Measurements from ENCODE around the gene HBZ. TPM values are rescaled to one million over a fixed set of nuclear protein-coding genes. Genes with fewer than 3 reads are reported as not detected.

HBZ gene
- total and polyA plus RNA-seq, 9 of the 15 experiments (the other 6 are each of a cell fraction or from before 2014, with no cell fraction given): 58.0 to 610 (median 113) TPM

- TF ChIP-seq REST (IDR thresholded peaks at IDR 0.05; ENCODE audit: borderline replicate concordance) (peak; percentile 89; the same call in 1 of the 2 replicates), REST (CRISPR knock-in tag; IDR thresholded peaks at IDR 0.05; ENCODE audit: low read depth) (no peak; the same call in none of the 2 replicates), ILF3 (IDR thresholded peaks at IDR 0.05; ENCODE audit: borderline replicate concordance) (peak; percentile 38; the same call in 1 of the 2 replicates), SIN3A (IDR thresholded peaks at IDR 0.05; ENCODE audit: borderline replicate concordance in 2 of 2, control insufficient read depth in 1 of 2, low read depth in 2 of 2, low read length in 2 of 2) (0 out of 4 replicates have a peak, but pooled peaks have one; percentile 17 to 69), SAP30 (IDR thresholded peaks at IDR 0.05; ENCODE audit: borderline replicate concordance, insufficient read depth, low read depth, low read length, poor library complexity, severe bottlenecking) (peak; percentile 9), HBP1 (CRISPR knock-in tag; IDR thresholded peaks at IDR 0.05) (no peak), RFX1 (IDR thresholded peaks at IDR 0.05) (no peak), ELF4 (CRISPR knock-in tag; IDR thresholded peaks at IDR 0.05) (0 out of 2 replicates have a peak, but pooled peaks have one; percentile 3), POLR2AphosphoS2 (IDR thresholded peaks at IDR 0.05; ENCODE audit: low read length) (0 out of 2 replicates have a peak, but pooled peaks have one; percentile 78), FOXM1 (IDR thresholded peaks at IDR 0.05; ENCODE audit: low read depth) (no peak), FOXM1 (CRISPR knock-in tag; IDR thresholded peaks at IDR 0.05; ENCODE audit: low read depth) (no peak), ZNF134 (CRISPR knock-in tag; conservative IDR thresholded peaks at IDR 0.05) (0 out of 2 replicates have a peak, but pooled peaks have one; percentile 6), ARID2 (IDR thresholded peaks at IDR 0.05) (peak; percentile 94), NFYB (IDR thresholded peaks at IDR 0.05; ENCODE audit: extremely low read depth, insufficient read length) (no peak), SUPT5H (IDR thresholded peaks at IDR 0.05) (0 out of 2 replicates have a peak, but pooled peaks have one; percentile 4), ATF7 (IDR thresholded peaks at IDR 0.05) (0 out of 2 replicates have a peak, but pooled peaks have one; percentile 11), TCF7 (IDR thresholded peaks at IDR 0.05; ENCODE audit: borderline replicate concordance) (0 out of 2 replicates have a peak, but pooled peaks have one; percentile 13), JUNB (CRISPR knock-in tag; conservative IDR thresholded peaks at IDR 0.05) (peak; percentile 43; the same call in 1 of the 2 replicates), ESRRA (IDR thresholded peaks at IDR 0.05; ENCODE audit: borderline replicate concordance, low read depth) (0 out of 2 replicates have a peak, but pooled peaks have one; percentile 1), CTBP1 (IDR thresholded peaks at IDR 0.05; ENCODE audit: borderline replicate concordance) (0 out of 2 replicates have a peak, but pooled peaks have one; percentile 3)
Observed at GRCh38 chr16:181565-182021, 29.1 kb downstream of the HBZ start (continued).
